ENCODE results near the gene POLR1H. TPM values are rescaled to one million over a fixed set of nuclear protein-coding genes. Genes with fewer than 3 reads are reported as not detected.

Gene POLR1H
- total RNA-seq, 2 donors from 2014 or later: 16.2 to 23.1 TPM

GRCh38 chr6:30093951-30094661 lies 33.0 kb downstream of the POLR1H start:
- H3K27me3 ChIP-seq: no peaks in the 10 kb centered on the region
- H3K4me1 ChIP-seq: no peaks in the 10 kb centered on the region
- DNase-seq (ENCODE audit: low spot score): no peak
- no peaks in the 10 kb centered on the region for H3K36me3 ChIP-seq
- H3K4me3 ChIP-seq: no peak overlapping the region
- no peak overlapping the region for H3K27ac ChIP-seq
- H3K9me3 ChIP-seq: no peaks in the 10 kb centered on the region
- TF ChIP-seq CTCF (IDR thresholded peaks at IDR 0.05): no peak

GRCh38 chr6:30096829-30097228 lies 35.8 kb downstream of the POLR1H start:
- peaks cover 0 to 17% of the 10 kb centered on the region in 2 donors for H3K4me1 ChIP-seq
- no peaks in the 10 kb centered on the region for H3K9me3 ChIP-seq
- no peak for TF ChIP-seq CTCF (IDR thresholded peaks at IDR 0.05)
- H3K36me3 ChIP-seq: no peaks in the 10 kb centered on the region
- H3K27me3 ChIP-seq: no peaks in the 10 kb centered on the region
- no peak overlapping the region for H3K27ac ChIP-seq
- no peak overlapping the region for H3K4me3 ChIP-seq
- DNase-seq (ENCODE audit: low spot score): no peak

- peaks cover 0 to 27% of the 10 kb centered on the region in 2 donors for H3K4me1 ChIP-seq
- no peaks in the 10 kb centered on the region for H3K9me3 ChIP-seq
- no peak for TF ChIP-seq CTCF (IDR thresholded peaks at IDR 0.05)
- no peaks in the 10 kb centered on the region for H3K36me3 ChIP-seq
- no peak overlapping the region for H3K27ac ChIP-seq
- no peak overlapping the region for H3K4me3 ChIP-seq
- no peak for DNase-seq (ENCODE audit: low spot score)
- no peaks in the 10 kb centered on the region for H3K27me3 ChIP-seq
Observed at GRCh38 chr6:30097902-30098768, 37.1 kb downstream of the POLR1H start.

- no peak for DNase-seq (ENCODE audit: low spot score)
- no peaks in the 10 kb centered on the region for H3K9me3 ChIP-seq
- H3K4me3 ChIP-seq: no peak overlapping the region
- no peaks in the 10 kb centered on the region for H3K36me3 ChIP-seq
- no peak overlapping the region for H3K27ac ChIP-seq
- TF ChIP-seq CTCF (IDR thresholded peaks at IDR 0.05): no peak
- no peaks in the 10 kb centered on the region for H3K27me3 ChIP-seq
- H3K4me1 ChIP-seq: peaks cover 0 to 34% of the 10 kb centered on the region in 2 donors
Observed at GRCh38 chr6:30100154-30100553, 39.1 kb downstream of the POLR1H start.

GRCh38 chr6:30100585-30101443 lies 39.7 kb downstream of the POLR1H start:
- Histone ChIP-seq H3K4me3 (peak overlapping the region in 1 of 2 donors; percentile 55), H3K27ac (no peak overlapping the region), H3K36me3 (no peaks in the 10 kb centered on the region), H3K4me1 (peaks cover 0 to 34% of the 10 kb centered on the region in 2 donors), H3K27me3 (no peaks in the 10 kb centered on the region), H3K9me3 (no peaks in the 10 kb centered on the region)
- TF ChIP-seq CTCF (IDR thresholded peaks at IDR 0.05): peak in 1 of 2 donors; percentile 27
- DNase-seq (ENCODE audit: low spot score): no peak

Data from right atrium auricular region (tissue), 2 donors.